ENCODE data around the gene ARMH1.

GRCh38 chr1:44640200-44640853 is 34.2 kb upstream of the ARMH1 start:
- TF ChIP-seq, protein P1, sequence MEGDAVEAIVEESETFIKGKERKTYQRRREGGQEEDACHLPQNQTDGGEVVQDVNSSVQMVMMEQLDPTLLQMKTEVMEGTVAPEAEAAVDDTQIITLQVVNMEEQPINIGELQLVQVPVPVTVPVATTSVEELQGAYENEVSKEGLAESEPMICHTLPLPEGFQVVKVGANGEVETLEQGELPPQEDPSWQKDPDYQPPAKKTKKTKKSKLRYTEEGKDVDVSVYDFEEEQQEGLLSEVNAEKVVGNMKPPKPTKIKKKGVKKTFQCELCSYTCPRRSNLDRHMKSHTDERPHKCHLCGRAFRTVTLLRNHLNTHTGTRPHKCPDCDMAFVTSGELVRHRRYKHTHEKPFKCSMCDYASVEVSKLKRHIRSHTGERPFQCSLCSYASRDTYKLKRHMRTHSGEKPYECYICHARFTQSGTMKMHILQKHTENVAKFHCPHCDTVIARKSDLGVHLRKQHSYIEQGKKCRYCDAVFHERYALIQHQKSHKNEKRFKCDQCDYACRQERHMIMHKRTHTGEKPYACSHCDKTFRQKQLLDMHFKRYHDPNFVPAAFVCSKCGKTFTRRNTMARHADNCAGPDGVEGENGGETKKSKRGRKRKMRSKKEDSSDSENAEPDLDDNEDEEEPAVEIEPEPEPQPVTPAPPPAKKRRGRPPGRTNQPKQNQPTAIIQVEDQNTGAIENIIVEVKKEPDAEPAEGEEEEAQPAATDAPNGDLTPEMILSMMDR (IDR thresholded peaks at IDR 0.05; ENCODE audit: low read depth, low read length, poor library complexity, severe bottlenecking) = no peak
- TF ChIP-seq EZH2phosphoT487 (IDR thresholded peaks at IDR 0.05; ENCODE audit: borderline replicate concordance, low read length) = no peak

Measured in DOHH2 (cell line).